HCEC 1CT (cell line): ENCODE measurements around the gene SNRPD3.
A peak's percentile ranks its signal among the peaks of the same experiment; 100 is the strongest.
"Not testable (repeated sequence)": the region's sequence is repeated elsewhere in the genome, so short reads cannot be mapped to it uniquely, and the experiment has no call there.

Experiments used
- DNase-seq: peaks from one replicate; pipeline ENCODE4 v3.0.0-alpha.2; 2017

SNRPD3 gene

GRCh38 chr22:24535348-24535747 lies 20.5 kb upstream of the SNRPD3 start:
- DNase-seq = no peak

GRCh38 chr22:24536089-24536488 lies 19.7 kb upstream of the SNRPD3 start:
- no peak for DNase-seq

- DNase-seq = no peak
Measured at GRCh38 chr22:24540470-24540869, 15.3 kb upstream of the SNRPD3 start.

- DNase-seq = no peak
Measured at GRCh38 chr22:24541681-24542515, 13.9 kb upstream of the SNRPD3 start.

GRCh38 chr22:24542641-24543040 lies 13.2 kb upstream of the SNRPD3 start:
- no peak for DNase-seq

GRCh38 chr22:24543185-24543601 lies 12.6 kb upstream of the SNRPD3 start:
- DNase-seq = no peak

GRCh38 chr22:24543679-24544243 lies 12.0 kb upstream of the SNRPD3 start:
- DNase-seq = no peak

- DNase-seq = no peak
Measured at GRCh38 chr22:24548812-24549211, 7.0 kb upstream of the SNRPD3 start.

GRCh38 chr22:24550028-24550901 lies 5.5 kb upstream of the SNRPD3 start:
- DNase-seq = no peak

GRCh38 chr22:24550902-24551435 lies 4.8 kb upstream of the SNRPD3 start:
- no peak for DNase-seq

- not testable (repeated sequence) for DNase-seq
Measured at GRCh38 chr22:24552503-24553286, 3.1 kb upstream of the SNRPD3 start.

- DNase-seq = no peak
Measured at GRCh38 chr22:24553597-24554312, 2.0 kb upstream of the SNRPD3 start.

- DNase-seq = peak; percentile 29
Measured at GRCh38 chr22:24554313-24555164, 1.3 kb upstream of the SNRPD3 start, which contains the start of gene GUCD1. Gene GUCD1, minus strand, starts transcription at chr22:24555138. Its CDS starts 147 bp downstream, at chr22:24554991.

GRCh38 chr22:24559471-24559870 lies 3.7 kb downstream of the SNRPD3 start:
- DNase-seq = no peak

GRCh38 chr22:24563246-24563645 lies 7.4 kb downstream of the SNRPD3 start:
- DNase-seq = no peak

GRCh38 chr22:24564376-24565058 lies 8.7 kb downstream of the SNRPD3 start:
- DNase-seq = no peak

GRCh38 chr22:24565077-24565476 lies 9.3 kb downstream of the SNRPD3 start:
- DNase-seq = no peak

GRCh38 chr22:24566899-24567511 lies 11.2 kb downstream of the SNRPD3 start:
- no peak for DNase-seq

GRCh38 chr22:24567668-24568067 lies 11.9 kb downstream of the SNRPD3 start:
- DNase-seq = no peak

- no peak for DNase-seq
Measured at GRCh38 chr22:24571266-24571665, 15.5 kb downstream of the SNRPD3 start.
